Activated T-cell treated with anti-CD3 and anti-CD28 coated beads for 24 hours (primary cell): ENCODE data around the gene CYP8B1.

Experiments
- DNase-seq: peaks from one replicate; pipeline ENCODE4 v3.0.0-alpha.2; 2020; ENCODE audit warnings: low read depth

The CYP8B1 gene

GRCh38 chr3:42875325-42876151 is at the start of gene CYP8B1:
CYP8B1 (minus strand) TSS chr3:42875879; CDS start chr3:42875816, 63 bp downstream.
- no peak for DNase-seq

- DNase-seq, result no peak
These were observed 47.9 kb upstream of the CYP8B1 start for GRCh38 chr3:42923606-42924005.

- DNase-seq, result no peak
These were observed 39.3 kb upstream of the CYP8B1 start for GRCh38 chr3:42914771-42915515.

- no peak for DNase-seq
These were observed 35.9 kb upstream of the CYP8B1 start for GRCh38 chr3:42911551-42911950.

- no peak for DNase-seq
These were observed 33.0 kb upstream of the CYP8B1 start for GRCh38 chr3:42908675-42909074.

GRCh38 chr3:42906848-42907183 is 31.1 kb upstream of the CYP8B1 start:
- no peak for DNase-seq

- DNase-seq, result peak; percentile 14
These were observed 30.6 kb upstream of the CYP8B1 start, which contains the start of gene ZNF662 for GRCh38 chr3:42906070-42906847. ZNF662 (plus strand) TSS chr3:42906142; CDS start chr3:42908115, 1,973 bp downstream.

GRCh38 chr3:42905740-42906069 is 30.0 kb upstream of the CYP8B1 start:
- no peak for DNase-seq

- DNase-seq, result no peak
These were observed 28.4 kb upstream of the CYP8B1 start for GRCh38 chr3:42904076-42904475.

GRCh38 chr3:42902257-42902656 is 26.6 kb upstream of the CYP8B1 start:
- no peak for DNase-seq

GRCh38 chr3:42901073-42901415 is 25.4 kb upstream of the CYP8B1 start:
- no peak for DNase-seq

GRCh38 chr3:42900226-42901072 is 24.8 kb upstream of the CYP8B1 start:
- DNase-seq, result no peak

- DNase-seq, result no peak
These were observed 23.4 kb upstream of the CYP8B1 start for GRCh38 chr3:42898896-42899675.

GRCh38 chr3:42895580-42895868 is 19.8 kb upstream of the CYP8B1 start:
- no peak for DNase-seq

- no peak for DNase-seq
These were observed 19.3 kb upstream of the CYP8B1 start for GRCh38 chr3:42894698-42895579.

- no peak for DNase-seq
These were observed 17.1 kb upstream of the CYP8B1 start for GRCh38 chr3:42892807-42893206.

GRCh38 chr3:42892169-42892568 is 16.5 kb upstream of the CYP8B1 start:
- DNase-seq, result no peak

- DNase-seq, result no peak
These were observed 15.4 kb upstream of the CYP8B1 start for GRCh38 chr3:42891042-42891441.

GRCh38 chr3:42887084-42887483 is 11.4 kb upstream of the CYP8B1 start:
- DNase-seq, result no peak

- no peak for DNase-seq
These were observed 10.7 kb upstream of the CYP8B1 start for GRCh38 chr3:42886294-42886822.
